Thyroid gland (tissue), 4 donors: ENCODE data around the gene AP1S3.

Source experiments
- CTCF ChIP-seq, 6 experiments: fragments of 200-600 bp in 3 of 6; fragments of 450-650 bp in 3 of 6; sonication (generic) in 3 of 6; IDR thresholded peaks; one replicate each; pipeline ENCODE4 v1.5.1; 2016 to 2019; ENCODE audit warnings: antibody characterized with exemption in 6 of 6, mild to moderate bottlenecking in 2 of 6, inconsistent platforms in 1 of 6, moderate library complexity in 1 of 6
- POLR2A ChIP-seq, 2 donors: fragments of 450-650 bp; IDR thresholded peaks; one replicate each; pipeline ENCODE4 v1.6.1; 2017; ENCODE audit warnings: antibody characterized with exemption in 2 of 2, mild to moderate bottlenecking in 2 of 2, moderate library complexity in 1 of 2

- TF ChIP-seq CTCF (IDR thresholded peaks at IDR 0.05) = no peak
- TF ChIP-seq POLR2A (IDR thresholded peaks at IDR 0.05) = no peak
These were observed 1.5 kb downstream of the AP1S3 start for GRCh38 chr2:223835701-223836532.
